ENCODE results near the gene CCDC15. TPM values are rescaled to one million over a fixed set of nuclear protein-coding genes. Genes with fewer than 3 reads are reported as not detected.
"Not testable (repeated sequence)": the region's sequence is repeated elsewhere in the genome, so short reads cannot be mapped to it uniquely, and the experiment has no call there.

CCDC15 gene
- polyA plus RNA-seq, 3 donors = 3.8 to 4.0 (median 3.9) TPM

DNA sequence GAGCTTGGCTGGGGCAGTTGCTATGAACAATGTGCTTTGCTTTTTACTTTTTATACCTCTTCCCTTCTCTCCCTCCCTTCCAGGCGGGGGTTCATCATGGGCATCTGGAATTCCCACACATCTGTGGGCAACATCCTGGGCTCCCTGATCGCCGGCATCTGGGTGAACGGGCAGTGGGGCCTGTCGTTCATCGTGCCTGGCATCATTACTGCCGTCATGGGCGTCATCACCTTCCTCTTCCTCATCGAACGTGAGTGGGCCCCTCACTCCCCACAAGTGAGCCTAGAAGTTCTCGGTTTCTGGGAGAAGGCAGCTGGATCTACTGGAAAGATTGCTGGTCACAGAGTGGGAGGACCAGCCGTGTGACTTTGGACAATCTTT is 126.5 kb downstream of the CCDC15 start:
- no peak for DNase-seq

DNA sequence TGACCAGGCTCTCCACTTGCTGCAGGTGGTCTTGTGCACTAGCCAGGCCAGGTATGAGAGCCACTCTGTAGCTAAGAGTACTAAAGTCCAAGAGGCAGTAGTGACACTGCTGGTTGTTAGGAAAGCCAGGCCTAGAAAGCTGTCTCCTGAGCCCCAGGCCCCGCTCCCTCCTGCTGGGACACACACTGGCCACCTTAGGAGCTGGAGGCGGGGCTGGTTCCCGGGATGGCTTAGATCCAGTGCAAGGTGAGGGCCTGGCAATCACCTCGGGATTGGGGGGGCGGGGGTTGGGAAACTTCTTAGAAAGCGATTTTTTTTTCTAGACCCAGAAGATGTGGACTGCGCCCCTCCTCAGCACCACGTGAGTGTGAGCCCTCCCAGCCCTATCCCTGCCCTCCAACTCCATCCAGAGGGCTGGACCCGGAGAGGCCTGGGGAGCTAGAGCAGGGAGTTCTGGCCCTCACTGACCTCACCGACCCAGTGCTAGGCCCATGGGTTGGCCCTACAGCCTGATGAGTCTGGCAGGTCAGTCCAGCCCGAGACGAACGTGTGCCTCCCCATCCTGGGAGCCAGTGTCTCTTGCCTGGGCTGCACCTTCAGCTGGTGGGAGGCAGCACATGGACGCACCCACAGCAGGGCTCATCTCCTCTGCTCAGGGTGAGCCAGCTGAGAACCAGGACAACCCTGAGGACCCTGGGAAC is 127.2 kb downstream of the CCDC15 start:
- no peak for DNase-seq

DNA sequence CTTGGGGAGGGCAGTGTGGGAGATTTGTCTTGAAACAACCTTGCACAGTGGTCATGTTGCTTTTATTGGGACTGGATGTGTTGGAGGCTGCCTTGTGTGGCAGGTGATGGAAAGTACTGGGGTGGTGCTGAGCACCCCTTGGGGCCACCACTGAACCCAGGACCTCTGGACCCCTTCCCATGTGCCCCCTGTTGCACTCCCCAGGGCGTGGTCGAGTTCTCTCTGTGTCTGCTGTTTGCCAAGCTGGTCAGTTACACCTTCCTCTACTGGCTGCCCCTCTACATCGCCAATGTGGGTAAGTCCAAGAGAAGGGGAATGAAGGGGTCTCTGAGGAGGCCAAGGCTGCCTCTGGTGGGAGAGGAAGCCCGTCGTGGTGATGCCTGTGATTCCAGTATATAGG is 128.0 kb downstream of the CCDC15 start:
- no peak for DNase-seq

DNA sequence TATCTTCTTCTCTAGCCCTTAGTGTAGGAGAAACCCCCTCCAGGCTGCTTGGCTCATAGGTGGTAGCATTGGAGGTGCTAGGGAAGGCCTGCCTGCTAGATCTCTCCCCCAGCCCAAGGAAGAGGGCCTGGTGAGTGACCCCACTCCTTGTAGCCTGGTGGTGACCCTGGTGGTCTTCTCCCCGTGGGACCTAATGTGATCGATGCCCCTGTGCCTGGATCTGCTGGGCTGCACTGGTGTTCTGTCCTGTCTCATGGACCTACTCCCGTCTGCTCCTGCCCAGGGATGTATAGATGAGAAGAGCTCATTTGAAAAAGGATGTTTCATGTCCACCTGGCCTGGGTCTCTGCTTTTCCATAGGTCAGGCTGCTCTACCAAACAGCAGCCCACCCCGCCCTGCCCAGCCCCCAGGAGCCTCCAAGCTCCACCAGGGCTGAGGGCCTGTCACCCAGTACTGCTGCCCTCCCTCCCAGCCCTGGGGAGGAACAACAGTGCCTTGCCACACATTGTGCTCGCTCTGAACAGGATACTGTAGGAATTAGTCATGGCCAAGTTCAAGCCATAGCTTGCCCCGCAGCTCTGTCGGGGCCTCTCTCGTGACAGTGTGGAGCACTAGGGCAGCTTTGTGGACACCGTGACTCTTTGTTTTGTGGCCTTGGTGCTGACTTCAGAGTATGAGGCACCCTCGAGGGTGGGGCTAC is 128.8 kb downstream of the CCDC15 start:
- no peak for DNase-seq

DNA sequence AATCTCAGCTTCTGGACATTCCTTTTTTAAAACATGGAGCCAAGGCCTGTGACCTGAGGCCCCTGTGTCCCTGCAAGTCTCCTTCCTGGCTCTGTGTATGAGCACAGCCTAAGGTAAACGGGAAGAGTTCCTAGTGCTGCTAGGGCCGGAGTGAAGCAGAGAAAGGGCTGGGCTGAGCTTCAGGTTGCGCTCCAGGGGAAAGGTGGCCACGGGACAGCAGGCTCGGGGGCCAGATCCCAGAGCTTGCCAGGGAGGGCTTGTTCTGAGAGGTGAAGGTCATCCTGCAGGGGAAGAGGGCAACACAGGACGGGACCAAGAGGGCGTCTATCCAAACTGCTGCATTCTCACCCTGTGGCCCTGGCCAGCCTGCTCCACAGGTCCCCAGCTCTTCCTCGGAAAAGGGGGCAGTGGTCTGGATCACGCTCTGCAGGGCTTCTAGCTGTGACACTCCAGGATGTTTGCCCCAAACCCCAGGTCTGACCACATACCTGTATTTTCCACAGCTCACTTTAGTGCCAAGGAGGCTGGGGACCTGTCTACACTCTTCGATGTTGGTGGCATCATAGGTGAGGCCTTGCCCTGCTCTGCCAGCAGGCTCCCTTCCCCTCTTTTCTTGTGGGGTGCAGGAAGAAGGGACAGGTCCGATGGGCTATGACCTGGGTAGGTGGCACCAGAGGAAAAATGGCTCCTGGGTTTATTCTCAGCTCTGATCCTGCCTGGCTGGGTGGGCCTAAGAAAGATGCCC is 129.5 kb downstream of the CCDC15 start:
- no peak for DNase-seq

DNA sequence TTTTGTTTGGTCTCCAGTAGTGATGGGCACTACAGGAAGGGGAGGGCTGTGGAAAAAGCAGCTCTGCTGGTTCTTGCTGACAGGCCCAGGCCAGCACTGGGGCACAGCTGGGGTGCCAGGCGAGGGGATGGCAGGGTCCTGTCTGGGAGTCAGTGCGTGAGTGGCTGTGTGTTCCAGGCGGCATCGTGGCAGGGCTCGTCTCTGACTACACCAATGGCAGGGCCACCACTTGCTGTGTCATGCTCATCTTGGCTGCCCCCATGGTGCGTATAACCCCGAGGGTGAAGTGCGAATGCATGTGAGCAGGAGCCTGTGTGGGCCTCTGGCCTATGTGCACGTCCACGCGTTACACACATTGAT is 130.0 kb downstream of the CCDC15 start:
- no peak for DNase-seq

DNA sequence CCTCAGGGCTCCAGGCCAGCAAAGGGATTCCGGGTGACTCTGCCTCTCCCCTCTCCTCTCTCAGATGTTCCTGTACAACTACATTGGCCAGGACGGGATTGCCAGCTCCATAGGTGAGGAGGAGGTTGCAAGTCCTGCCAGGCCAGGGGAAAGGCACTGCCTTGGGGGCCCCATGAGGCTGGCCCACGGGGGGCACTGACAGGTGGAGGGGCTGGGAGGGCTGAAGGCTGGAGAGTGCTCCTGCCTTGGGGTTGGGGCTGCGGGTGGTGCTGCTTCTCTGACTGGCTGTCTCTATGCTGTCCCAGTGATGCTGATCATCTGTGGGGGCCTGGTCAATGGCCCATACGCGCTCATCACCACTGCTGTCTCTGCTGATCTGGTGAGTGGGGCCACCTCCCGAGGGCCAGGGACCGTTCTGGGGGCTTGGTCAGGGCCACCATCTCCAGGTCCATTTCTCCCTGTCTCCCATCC is 130.8 kb downstream of the CCDC15 start:
- no peak for DNase-seq

DNA sequence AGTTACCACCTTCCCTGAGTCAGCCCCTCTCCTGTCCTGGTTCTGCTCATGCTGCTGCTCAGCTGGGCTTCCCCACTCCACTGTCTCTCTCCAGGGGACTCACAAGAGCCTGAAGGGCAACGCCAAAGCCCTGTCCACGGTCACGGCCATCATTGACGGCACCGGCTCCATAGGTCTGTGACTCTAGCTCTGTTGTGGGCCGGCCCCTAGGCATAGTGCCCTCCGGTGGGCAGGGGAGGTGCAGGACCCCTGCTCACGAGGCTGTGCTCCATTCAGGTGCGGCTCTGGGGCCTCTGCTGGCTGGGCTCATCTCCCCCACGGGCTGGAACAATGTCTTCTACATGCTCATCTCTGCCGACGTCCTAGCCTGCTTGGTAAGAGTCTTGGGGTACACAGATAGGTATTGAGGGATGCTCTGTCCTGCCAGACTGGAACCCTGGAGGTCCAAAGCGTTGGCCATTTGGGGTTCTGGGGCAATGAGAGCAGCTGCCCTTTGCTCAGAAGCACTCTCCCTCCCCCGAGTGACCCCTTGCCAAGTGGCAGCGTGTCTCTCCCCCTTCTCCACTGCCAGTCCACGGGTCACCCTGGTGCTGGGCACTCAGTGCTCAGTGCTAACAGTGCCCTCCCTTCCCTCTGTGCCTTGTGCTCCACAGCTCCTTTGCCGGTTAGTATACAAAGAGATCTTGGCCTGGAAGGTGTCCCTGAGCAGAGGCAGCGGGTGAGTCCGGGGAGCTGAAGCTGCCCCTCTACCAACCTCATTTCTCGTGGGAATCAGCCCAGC is 131.5 kb downstream of the CCDC15 start:
- DNase-seq = no peak

DNA sequence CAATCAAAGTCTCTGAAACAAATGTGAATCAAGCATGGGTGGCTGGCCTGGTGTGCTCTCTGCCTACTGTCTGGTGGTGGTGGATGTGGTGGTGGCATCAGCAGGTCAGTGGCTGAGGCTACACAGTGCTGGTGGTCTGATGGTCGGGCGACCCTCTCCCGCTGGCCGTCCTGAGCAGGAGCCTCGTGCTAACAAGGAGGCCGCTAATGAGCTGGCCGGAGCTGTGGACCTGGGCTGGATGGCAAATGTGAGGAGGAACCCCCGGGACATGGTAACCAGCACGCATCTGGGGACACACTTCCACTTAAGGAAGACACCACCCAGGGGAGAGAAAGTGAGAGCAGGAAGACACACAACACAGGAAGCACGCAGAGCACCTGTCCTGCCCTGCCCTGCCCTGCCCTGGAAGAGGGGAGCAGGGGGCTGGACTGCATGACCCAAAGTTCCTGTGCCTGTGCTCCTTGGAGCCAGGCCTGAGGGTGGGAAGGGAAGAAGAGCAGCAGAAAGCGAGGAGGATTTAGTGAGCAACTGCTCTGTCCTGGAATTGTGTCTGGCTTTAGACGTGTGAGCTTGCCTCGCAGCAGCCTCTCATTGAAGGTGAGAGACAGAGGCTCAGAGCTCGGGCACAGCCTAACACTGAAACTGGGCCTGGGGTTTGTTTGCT is 132.8 kb downstream of the CCDC15 start:
- DNase-seq = no peak

DNA sequence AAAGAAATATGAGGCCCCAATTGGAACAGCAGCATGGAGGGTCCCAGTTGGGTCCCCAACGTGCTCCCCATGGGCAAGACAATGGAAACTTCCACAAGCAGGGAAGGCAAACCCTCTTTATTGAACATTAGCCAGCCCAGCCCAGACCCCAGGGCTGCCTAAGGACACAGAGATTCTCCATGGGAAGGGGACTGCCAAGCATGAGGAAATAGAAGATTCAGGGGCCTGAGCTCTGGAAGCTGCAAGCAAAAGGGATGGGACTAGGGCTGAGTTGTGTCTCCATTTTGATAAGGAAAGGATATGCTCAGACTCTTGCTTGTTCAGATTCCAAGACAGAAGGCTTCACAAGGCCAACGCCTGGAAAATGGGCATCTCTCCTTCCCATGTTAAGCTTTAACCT is 134.1 kb downstream of the CCDC15 start:
- no peak for DNase-seq

DNA sequence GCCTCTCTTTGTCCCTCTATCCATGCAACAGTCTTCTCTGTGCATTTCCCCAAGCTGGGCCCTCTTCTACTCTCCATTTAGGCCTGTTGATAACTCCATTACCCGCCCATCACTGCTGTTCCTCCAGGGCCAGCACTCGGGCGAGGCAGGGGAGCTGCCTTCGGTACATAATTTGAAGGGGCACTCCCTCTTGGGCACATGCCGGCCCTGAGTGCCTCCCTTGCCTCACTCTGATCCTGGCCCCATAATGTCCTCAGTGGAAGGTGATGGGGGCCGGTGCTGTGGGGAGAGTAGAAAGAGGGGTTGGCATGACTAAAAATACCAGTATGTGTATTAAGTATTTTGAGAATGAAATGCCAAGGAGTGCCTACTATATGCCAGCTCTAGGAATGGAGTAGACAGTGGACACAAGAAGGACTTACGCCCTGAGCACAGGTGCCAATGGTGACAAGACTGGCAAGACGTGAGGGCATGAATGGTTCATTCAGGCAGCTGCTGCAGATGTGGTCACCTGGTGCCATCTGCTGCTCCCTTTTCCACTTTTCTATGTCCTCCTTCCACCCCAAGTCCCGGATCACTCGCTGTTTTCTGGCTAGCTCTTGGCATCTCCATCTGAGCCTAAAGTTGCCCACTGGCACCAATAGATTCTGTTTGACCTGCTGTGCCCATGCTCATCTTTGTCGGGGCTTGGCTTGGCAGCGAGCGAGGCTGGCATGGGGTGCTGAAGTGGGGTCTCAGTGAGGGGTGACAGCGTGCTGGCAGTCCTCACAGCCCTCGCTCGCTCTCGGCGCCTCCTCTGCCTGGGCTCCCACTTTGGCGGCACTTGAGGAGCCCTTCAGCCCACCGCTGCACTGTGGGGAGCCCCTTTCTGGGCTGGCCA is 134.8 kb downstream of the CCDC15 start:
- DNase-seq = no peak

DNA sequence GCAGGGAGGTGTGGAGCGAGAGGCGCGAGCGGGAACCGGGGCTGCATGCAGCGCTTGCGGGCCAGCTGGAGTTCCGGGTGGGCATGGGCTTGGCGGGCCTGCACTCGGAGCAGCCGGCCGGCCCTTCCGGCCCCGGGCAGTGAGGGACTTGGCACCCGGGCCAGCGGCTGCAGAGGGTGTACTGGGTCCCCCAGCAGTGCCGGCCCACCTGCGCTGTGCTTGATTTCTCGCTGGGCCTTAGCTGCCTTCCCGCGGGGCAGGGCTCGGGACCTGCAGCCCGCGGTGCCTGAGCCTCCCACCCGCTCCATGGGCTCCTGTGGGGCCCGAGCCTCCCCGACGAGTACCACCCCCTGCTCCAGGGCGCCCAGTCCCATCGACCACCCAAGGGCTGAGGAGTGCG is 135.5 kb downstream of the CCDC15 start:
- DNase-seq = not testable (repeated sequence)

DNA sequence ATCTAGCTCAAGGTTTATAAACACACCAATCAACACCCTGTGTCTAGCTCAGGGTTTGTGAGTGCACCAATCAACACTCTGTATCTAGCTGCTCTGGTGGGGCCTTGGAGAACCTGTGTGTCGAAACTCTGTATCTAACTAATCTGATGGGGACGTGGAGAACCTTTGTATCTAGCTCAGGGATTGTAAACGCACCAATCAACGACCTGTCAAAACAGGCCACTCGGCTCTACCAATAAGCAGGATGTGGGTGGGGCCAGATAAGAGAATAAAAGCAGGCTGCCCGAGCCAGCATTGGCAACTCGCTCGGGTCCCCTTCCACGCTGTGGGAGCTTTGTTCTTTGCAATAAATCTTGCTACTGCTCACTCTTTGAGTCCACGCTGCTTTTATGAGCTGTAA is 136.1 kb downstream of the CCDC15 start:
- not testable (repeated sequence) for DNase-seq

DNA sequence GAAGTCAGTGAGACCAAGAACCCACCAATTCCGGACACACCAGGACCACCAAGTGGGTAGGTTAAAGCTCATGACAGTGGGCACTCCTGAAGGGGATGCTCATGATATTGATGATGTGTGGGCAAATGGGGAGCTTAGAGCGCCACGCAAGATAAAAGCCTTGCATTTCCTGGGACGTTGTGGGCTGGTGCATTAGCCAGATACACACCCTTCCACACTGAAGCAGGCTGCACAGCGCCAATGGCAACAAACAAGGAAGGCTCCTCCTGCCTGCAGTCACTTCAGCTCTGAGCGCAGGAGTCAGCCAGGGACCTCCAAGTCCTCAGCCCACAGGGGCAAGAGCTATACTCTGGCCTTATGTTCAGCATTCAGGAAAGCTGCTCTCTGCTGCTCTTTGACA is 136.8 kb downstream of the CCDC15 start:
- no peak for DNase-seq

Other genes starting within 250 kb of the CCDC15 start
- gene NRGN, start 214.3 kb upstream of the CCDC15 start, polyA plus RNA-seq (ENCODE audit: insufficient read length in 3 of 3) = 10 to 100 TPM; 17.8 to 27.5 (median 19.6) TPM
- 10 to 100 TPM in 1 of 3 donors, 1 to 10 TPM in 2; 9.2 to 10.1 (median 9.3) TPM for gene VSIG2, start 201.9 kb upstream of the CCDC15 start, polyA plus RNA-seq (ENCODE audit: insufficient read length in 3 of 3)
- 10 to 100 TPM; 59.4 to 78.9 (median 69.4) TPM for gene ESAM, start 191.9 kb upstream of the CCDC15 start, polyA plus RNA-seq (ENCODE audit: insufficient read length in 3 of 3)
- 10 to 100 TPM; 23.3 to 43.6 (median 38.9) TPM for gene MSANTD2, start 153.8 kb upstream of the CCDC15 start, polyA plus RNA-seq (ENCODE audit: insufficient read length in 3 of 3)
- gene ROBO3, start 88.8 kb upstream of the CCDC15 start, polyA plus RNA-seq (ENCODE audit: insufficient read length in 3 of 3) = 10 to 100 TPM; 25.0 to 30.2 (median 29.9) TPM
- 10 to 100 TPM; 19.3 to 26.4 (median 24.8) TPM for gene ROBO4, start 56.3 kb upstream of the CCDC15 start, polyA plus RNA-seq (ENCODE audit: insufficient read length in 3 of 3)
- 1 to 10 TPM; 1.3 to 2.2 (median 1.8) TPM for gene HEPN1, start 35.0 kb upstream of the CCDC15 start, polyA plus RNA-seq (ENCODE audit: insufficient read length in 3 of 3)
- gene HEPACAM, start 18.2 kb upstream of the CCDC15 start, polyA plus RNA-seq (ENCODE audit: insufficient read length in 3 of 3) = 1 to 10 TPM; 2.3 to 3.8 (median 3.4) TPM
- 1 to 10 TPM; 1.9 to 2.8 (median 2.0) TPM for gene SLC37A2, start 109.1 kb downstream of the CCDC15 start, polyA plus RNA-seq (ENCODE audit: insufficient read length in 3 of 3)
- 10 to 100 TPM; 50.0 to 52.8 (median 51.2) TPM for gene TMEM218, start 157.4 kb downstream of the CCDC15 start, polyA plus RNA-seq (ENCODE audit: insufficient read length in 3 of 3)
- gene PKNOX2, start 210.5 kb downstream of the CCDC15 start, polyA plus RNA-seq (ENCODE audit: insufficient read length in 3 of 3) = 10 to 100 TPM; 11.3 to 14.8 (median 13.4) TPM

All from renal pelvis (tissue), 4 donors.